HG02623 (cell line): ENCODE data around the gene ZBTB8OS.

Experiments used
- ATAC-seq: cut with Tn5 transposase; IDR thresholded peaks from one replicate; pipeline ENCODE4 v1.9.1; 2021; ENCODE audit warnings: moderate library complexity; ENCODE audit not compliant: unreplicated experiment

Gene ZBTB8OS

DNA sequence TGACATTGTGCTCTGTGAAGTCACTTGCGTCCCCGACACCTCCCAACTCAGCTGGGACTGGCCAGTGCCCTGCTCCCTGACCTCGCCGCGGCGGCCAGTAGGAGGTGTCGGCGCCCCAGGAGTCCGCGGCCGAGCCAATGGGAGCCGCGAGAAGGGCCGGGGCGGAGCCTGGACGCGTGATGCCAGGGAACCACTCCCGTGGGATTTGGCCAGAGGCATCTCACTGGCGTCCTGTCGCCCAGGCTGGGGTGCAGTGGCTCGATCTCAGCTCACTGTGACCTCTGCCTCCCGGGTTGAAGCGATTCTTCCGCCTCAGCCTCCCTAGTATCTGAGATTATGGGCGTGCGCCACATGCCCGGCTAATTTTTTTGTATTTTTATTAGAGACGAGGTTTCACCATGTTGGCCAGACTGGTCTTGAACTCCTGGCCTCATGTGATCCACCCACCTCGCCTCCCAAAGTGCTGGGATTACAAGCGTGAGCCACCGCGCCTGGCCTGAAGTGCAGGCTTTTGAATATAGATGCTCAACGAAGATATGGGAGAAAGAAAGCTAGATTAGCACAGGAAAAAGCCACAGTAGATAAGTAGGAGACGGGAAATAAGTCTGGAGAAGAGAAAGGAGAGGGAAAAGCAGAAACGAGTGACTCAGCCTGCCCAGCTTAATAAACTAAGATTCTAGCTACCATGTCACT, 38.0 kb downstream of the ZBTB8OS start:
- ATAC-seq, result peak; percentile 72

DNA sequence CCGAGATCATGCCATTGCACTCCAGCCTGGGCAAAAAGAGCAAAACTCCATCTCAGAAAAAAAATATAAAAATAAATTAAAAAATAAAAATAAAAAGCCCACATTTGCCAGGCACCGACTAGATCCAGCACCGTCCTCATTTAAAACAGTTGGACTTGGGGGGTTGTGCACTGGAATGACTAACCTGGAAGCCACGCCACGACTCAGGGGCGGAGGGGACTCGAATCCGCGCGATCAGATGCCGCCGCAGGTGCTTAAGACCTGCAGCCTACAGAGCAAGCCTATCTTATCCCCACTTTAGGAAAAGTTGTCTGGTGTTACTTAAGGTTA, 38.5 kb downstream of the ZBTB8OS start:
- no peak for ATAC-seq

DNA sequence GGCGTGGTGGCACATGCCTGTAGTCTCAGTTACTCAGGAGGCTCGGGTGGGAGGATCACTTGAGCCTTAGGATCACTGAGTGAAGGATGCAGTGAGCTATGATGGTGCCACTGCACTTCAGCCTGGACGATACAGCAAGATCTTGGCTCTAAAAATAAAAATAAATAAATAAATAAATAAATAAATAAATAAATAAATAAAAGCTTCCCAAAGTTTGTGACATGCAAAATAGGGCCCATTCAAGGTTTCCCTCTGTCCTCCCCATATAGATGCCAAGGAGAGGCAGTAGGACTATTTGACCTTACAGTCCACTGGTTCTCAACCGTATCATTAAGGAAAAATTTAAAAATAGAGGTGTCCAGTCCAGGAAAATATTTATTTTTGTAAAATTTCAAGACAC, 41.2 kb downstream of the ZBTB8OS start:
- no peak for ATAC-seq

DNA sequence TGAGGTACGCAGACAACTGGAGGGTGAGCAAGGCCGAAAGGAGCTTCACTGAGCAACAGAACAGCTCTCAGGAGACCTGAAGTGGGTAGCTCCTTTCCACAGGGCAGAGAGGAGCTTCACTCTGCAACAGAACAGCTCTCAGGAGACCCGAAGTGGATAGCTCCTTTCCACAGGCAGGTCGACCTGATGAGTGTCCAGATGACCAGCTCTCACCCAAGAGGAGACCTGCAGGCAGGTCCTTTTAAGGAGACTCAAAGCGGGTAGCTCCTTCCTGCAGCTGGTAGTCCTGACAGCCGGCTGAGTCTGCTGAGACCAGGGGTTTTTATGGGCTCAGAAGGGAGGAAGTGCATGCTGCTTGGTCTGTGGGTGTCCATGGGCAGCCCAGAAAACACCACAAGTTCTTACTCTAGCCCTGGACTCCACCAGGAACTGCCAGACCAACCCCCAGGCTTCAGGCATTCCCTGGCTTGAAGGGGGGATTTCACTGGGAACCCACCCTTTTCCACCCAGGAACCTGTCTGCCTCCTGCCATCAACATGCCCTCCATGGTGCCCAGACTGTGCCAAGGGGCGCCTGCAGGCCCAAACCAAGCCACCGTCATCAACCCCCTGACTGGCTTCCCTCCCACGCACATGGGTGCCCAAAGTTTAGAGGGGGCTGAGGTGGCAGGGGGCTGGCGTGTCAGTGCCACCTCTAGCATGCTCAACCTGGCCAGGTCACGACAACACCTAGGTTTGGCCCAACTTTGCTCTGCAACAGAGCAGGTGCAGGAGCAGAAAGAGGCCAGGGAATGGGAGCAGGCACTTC, 43.6 kb downstream of the ZBTB8OS start:
- ATAC-seq, result no peak

DNA sequence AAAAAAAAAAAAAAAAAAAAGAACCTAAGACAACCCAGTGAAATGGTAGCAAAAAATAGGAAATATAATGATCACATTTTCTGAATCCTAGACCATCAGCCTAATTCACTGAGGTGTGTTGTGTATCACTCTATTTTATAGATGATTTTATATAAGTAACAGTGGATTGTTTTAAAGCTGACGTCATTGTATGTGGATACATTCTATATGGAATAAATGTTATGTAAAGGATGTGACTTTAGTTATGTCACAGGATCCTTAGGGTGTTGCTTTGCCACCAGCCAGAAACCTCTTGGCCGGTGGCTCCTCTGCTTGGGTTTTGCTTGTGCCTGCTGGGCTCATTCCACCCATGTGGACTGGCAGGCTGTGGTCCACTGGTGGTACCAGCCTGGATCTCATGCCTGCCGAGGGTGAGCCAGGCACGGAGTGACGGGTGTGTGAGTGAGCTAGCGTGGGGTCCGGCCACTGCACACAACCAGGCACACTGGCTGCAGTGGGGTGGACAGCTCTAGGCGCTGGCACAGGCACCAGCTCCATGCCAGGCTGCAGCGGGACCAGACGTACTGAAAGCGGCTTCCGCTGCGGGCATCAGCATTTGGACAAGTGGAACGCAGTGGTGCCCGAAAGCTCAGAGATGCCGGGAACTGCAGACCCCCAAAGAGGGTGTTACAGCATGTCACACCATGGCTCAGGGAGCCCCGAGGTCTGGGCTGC, 44.5 kb downstream of the ZBTB8OS start:
- ATAC-seq, result no peak

DNA sequence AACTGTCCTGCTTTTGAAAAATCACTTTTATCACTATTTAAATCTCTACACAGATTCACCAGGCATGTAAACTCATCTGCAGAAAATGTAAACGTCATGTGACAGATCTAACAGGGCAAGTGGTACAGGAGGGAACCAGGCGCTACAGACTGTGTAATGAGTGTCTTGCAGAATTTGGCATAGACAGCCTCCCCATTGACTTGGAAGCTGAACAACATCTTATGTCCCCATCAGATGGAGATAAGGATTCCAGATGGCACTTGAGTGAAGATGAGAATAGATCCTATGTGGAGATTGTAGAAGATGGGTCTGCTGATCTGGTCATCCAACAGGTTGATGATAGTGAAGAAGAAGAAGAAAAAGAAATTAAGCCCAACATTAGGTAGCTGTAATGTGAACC, 50.3 kb downstream of the ZBTB8OS start:
- ATAC-seq, result no peak

DNA sequence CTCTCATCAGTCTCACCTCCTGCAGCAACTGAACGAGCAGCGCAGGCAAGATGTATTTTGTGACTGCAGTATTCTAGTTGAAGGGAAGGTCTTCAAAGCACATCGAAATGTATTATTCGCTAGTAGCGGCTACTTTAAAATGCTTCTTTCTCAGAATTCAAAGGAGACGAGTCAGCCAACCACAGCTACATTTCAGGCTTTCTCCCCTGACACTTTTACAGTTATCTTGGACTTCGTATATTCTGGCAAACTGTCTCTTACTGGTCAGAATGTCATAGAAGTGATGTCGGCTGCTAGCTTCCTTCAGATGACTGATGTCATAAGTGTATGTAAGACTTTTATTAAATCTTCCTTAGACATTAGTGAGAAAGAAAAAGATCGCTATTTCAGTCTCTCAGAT, 57.4 kb downstream of the ZBTB8OS start:
- ATAC-seq, result no peak

DNA sequence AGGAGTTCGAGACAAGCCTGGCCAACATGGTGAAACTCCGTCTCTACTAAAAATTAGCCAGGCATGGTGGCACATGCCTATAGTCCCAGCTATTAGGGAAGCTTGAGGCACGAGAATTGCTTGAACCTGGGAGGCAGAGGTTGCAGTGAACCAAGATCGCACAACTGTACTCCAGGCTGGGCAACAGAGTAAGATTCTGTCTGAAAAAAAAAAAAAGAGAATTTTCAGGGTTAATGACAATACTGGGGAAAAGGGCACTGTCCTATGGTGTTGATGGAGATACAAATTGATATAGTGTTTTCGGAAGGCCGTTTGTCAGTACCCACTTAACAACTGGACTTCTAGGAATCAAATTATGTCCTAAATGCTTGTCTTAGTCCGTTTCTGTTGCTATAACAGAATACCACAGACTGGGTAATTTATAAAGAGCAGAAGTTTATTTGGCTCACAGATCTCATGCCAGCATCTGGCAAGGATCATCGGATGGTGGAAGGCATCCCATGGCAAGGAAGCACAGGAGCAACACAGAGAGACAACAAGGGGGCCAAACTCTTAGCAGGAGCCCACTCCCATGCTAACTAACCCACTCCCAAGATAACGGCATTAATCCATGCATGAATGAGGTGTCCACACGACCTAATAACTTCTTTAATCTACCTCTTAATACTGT, 69.9 kb downstream of the ZBTB8OS start:
- no peak for ATAC-seq
